Stimulated activated CD4-positive, alpha-beta T cell treated with anti-CD3 and anti-CD28 coated beads, TNF-alpha, amount 100 ng/mL, for 48 hours (primary cell): ENCODE results near the gene ELF5.

Experiments
- DNase-seq, 3 donors: peaks; one replicate each; pipeline ENCODE4 v3.0.0-alpha.2; 2020; ENCODE audit warnings: low read depth in 3 of 3

Gene ELF5

DNA sequence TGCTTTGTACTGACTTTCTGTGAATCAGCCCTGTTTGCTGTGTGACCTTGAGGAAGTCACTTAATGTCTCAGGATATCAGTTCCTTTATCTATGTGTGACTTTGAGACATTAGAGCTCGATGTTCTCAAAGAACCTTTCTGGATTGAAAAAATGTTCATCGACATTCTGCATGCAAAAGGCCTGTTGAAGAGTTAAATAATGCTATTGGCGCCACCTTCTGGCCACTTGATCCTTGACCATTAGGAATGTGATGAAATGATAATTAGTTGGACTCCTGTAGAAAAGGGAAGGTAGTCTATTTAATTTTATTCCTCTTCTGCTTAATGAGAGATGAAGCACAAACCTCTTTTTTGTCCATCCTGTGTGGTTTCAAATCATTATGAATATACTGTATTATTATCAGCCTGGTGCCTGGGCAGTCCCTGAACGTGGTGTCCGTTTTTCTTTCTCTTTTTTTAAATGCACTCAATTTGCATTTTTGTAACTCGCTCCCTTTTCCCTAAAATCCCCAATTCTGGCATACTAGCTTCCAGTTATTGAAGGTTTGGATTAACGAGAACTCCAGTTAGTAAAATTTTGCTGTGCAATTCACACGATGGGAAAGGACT lies 20.7 kb downstream of the ELF5 start:
- peak in 2 of 3 donors; percentile 7 to 26 for DNase-seq

DNA sequence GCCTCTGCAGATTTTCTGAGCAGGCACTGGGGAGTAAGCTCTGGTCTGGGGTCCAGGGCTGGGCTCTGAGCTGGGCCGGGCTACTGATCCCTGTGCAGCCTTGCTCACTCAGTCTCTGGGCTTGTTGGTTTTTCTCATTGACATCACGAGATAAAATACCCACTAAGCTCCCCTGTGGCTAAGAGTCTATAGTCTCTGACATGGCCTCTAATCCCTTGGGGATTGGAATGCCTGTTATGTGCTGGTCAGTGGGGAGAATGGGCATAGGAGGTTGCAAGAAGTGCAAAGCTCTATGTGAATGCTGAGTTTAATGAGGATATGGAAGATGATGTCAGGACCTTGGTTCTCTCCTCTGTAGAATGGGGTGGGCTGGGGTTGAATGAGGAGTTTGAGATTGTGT lies 23.3 kb downstream of the ELF5 start:
- no peak for DNase-seq

DNA sequence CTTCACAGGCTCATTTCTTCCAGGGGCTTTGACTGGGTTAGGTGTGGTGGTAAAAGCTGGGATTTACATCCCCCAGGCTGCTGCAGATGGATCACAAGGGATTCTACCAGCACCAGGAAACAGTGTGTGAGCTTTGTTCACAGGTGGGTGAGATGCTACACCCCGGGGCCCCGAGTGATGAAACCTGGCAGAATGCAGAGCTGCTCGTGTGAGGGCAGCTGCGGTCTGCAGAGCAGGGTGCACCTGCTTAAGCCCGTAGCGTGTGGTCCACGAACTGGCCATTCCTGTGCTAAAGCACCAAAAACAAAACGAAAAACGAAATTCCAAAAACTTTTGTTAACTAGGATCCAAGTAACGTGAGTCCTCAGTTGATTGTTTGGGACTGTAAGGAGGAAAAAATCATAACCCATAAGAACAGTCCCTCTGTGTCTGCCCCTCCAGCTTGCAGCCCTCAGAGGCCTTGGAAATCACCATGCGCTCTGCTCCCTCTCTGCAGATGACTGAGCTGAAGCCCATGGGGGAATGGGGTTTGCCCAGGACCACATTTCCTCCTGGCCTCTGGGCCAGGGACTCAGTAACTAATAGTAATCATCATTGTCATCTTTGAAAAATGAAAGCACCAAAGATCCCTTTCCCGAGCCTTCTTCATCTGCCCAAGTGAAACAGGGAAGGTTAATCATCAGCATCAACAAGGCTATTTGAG lies 24.6 kb downstream of the ELF5 start:
- no peak for DNase-seq

DNA sequence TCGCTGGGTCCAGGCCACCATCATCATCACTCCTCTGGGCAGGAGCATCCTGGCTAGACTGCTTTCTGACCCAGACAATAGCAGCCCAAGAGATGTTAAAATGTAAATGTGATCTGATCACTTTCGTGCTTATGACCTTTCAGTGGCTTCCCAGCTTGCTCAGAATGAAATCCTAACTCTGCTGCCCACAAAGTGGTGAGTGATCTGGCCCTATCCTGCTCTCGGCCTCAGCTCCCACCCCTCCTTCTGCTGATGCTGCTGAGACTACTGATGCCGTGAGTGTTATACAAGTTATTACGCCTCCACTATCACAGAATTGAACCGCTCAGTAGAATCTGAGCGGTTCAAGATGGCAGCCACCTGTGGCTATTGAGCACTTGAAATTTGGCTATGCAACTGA lies 26.2 kb downstream of the ELF5 start:
- no peak for DNase-seq

DNA sequence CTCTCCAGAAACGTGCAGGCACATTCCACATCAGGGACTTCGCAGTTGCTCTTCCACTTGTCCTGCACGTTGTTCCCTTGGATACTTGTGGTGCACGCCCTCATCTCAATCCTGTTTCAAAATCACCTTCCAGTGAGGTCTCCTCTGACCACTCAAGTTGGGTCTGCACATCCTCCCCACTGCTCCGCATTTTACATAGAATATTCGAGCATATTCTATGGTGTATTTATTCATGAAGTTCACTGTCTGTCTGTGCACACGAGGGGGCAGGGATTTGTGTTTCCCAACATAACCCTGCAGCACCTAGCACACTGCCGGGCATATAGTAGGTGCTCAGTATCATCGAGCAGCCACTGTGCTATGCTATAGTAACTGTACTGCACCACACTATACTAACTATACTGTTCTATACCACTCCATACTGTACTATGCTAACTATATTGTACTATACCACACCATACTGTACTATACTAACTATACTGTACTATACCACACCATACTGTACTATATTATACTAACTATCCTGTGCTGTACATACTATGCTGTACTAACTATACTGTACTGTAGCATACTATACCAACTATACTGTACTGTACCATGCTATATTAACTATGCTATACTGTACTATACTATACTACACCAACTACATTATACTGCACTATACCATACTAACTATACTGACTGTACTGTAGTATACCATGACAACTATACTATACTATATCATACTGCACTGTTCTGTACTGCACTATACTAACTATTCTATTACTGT lies 30.3 kb downstream of the ELF5 start:
- DNase-seq, result no peak

DNA sequence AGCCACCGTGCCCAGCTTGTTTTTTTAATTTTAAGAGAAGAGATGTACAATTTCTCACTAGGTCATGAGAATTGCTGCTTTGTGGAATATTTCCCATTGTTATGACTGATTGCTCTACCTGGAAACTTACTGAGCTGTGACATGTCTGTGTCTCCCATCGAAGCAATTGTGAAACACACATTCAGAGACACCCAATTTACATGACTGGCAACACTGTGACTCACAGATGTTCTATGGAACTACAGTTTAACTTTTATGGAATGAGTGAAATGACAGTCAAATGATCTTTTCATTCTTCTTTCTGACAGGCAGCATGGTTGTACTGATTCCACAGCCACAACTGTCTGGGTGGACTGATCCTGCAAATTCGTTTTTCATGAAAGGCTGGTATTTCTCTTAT lies 32.3 kb downstream of the ELF5 start:
- DNase-seq, result no peak

DNA sequence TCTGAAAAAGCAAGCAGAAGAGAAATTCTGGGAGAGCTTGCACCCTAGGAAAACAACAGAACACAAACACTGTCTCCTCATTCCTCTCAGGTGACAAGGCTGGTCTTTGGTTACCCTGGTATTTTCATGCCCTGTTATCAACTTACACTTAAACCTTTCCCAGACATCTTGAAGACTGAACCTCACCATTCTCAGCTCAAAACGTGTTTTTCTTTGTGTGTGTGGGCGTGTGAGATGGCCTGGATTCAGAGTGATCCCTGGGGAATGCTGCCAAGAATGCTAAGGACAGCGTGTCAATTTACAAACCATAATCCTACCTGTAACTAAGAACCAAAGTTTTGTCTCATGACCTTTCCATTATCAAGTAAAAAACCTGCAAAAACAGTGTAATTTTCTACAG lies 33.3 kb downstream of the ELF5 start:
- DNase-seq, result no peak

DNA sequence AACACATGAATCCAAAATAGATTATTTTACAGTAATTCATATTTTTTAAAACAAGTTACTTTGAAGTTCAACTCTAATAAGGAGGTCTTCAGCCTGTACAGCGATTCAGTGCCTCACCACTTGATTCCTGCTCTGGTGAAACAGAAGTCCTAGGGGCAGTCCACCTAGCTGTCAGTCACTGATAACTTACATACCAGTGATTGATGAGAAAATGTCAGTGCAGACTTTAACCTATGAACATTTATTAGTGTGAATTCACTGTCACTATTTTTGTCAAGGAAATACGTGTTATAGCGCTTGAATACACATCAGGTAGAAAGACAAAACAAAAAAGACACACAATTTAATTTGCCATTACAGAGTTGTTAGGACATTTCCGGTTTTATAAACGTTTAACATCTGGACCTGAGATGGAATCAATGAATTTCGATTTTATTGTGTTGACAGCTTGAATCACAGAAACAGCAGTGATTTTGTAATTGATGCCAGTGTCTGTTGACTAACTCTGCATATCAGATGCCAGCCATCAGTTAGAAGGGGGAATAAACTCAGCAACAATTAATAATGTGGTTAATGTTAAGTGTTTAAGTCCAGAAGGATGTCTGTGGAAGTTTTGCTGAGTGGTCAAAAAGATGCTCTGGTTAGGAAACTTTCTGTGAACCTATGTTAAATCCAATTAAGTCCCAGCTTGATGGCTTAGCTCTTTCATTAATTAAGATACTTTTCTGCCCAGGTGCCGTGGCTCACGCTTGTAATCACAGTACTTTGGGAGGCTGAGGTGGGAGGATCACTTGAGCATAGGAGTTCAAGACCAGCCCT lies 34.5 kb downstream of the ELF5 start:
- DNase-seq, result no peak

DNA sequence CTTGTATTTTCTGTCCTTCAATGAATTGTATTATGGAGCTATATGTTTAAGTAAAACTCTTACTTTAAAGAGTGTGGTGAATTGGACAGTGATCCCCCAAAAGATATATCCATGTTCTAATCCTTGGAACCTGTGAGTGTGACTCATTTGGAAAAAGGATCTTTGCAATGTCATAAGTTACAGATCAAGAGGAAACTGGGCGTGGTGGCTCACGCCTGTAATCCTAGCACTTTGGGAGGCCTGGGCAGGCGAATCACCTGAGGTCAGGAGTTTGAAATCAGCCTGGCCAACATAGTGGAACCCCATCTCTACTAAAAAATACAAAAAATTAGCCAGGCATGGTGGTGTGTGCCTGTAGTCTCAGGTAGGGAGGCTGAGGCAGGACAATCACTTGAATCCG lies 36.7 kb downstream of the ELF5 start:
- DNase-seq, result no peak

DNA sequence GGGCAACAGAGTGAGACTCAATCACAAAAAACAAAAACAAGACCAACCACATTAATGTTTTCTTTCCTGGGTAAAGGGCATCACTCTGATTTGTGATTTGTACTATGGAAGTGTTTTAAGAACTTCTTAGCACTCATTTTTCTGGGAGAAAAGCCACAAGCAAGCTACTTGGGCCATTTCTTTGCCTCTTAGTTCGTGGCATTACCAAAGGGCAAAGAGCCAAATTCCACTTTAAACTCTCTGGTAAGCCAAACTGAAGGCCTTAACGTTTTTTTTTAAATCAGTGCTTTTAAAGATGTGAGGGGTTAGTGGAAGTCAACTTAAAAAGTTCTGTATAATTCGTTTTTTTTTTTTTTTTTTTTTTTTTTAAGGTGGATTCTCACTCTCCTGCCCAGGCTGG lies 37.9 kb downstream of the ELF5 start:
- no peak for DNase-seq

DNA sequence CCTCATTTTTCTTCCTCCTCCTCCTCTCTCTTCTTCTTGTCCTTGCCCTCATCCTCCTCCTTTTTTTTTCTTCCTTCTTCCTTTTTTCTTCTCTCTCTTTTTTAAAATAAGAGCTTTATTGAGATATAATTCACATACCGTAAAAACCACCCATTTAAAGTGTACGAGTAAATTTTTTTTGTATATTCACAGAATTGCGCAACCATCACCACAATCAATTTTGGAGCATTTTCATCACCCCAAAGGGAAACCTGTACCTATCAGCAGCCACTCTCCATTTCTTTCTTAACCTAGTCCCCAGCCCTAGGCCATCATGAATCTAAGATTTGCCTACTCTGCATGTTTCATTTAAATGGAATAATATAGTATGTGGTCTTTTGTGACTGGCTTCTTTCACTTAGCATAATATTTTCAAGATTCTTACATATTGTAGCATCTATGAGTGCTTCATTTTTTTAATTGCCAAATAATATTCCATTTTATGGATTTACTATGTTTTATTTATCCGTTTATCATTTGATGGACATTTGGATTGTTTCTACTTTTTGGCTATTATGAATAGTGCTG lies 39.9 kb downstream of the ELF5 start:
- no peak for DNase-seq

DNA sequence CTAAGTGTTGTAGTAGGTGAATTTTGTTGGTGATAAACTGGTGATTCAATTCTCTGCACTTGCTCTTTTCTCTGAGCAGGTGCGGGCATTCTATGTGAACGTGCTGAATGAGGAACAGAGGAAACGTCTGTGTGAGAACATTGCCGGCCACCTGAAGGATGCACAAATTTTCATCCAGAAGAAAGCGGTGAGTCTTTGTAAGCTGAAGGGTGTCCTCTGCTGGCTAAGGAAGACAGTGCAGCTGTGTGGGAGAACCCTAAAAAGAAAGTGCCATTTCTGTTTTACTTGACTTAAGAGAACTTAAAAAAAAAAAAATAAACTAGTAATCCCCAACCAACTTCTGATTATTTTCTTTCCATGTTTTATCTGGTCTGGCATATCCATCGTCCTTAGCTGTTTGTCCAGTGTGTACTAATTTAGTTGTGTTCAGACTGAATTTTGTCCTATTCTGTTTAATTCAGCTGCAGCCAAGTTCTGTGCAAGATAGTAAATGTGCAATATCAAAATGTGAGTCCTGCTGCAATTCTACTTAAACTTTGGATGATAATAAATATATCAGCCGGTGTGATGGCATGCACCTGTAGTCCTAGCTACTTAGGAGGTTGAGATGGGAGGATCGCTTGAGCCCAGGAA lies 45.3 kb downstream of the ELF5 start:
- DNase-seq, result peak in 2 of 3 donors; percentile 9 to 35

DNA sequence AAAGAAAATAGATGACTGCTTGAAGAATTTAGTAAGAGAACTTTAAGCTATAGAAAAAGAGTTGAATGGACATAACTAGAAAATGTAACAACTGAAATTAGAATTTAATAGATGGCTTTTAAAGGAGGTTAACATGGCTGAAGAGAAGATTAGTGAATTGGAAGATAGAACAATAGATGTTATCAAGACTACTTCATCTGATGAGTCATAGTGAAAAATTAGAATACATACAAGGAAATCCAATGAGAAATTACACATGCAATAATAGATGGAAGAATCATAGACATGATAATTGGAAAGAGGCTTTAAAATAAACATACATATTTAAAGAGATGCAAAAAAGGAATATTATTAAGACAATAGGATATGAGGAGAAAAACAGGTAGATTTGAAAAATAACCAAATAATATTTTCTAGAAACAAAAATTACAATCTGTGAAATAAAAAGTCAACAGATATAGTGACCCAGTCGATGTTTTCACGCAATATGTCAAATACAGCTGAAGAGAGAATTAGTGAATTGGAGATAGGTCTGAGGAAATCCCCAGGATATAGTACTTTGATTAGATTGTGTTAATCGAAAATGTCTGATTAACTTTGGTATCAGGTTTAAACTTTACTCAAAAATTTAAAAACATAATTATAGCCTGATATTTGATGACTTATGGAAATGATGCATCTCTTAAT lies 46.6 kb downstream of the ELF5 start:
- DNase-seq, result no peak

DNA sequence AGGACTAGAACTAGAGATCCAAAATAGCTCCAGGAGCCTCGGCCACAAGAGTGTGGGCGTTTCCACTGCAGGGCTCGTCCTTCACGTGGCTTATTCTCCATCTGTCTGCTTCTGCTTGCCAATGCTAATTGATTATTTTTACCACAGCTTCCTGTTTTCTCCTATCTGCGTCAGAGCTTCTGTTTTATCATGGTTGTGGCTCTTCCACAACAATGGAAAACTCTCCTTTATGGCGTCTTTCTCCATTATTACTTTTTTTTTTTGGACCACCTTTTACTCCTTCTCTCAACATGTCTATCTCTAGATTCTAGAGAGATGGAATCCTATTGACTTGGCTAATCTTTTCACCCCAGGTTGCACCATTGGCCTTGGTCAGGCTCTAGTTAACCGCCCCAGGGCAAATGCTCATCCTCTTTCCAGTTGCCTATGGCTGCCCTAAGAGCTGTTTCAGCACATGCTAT lies 49.0 kb downstream of the ELF5 start:
- no peak for DNase-seq

DNA sequence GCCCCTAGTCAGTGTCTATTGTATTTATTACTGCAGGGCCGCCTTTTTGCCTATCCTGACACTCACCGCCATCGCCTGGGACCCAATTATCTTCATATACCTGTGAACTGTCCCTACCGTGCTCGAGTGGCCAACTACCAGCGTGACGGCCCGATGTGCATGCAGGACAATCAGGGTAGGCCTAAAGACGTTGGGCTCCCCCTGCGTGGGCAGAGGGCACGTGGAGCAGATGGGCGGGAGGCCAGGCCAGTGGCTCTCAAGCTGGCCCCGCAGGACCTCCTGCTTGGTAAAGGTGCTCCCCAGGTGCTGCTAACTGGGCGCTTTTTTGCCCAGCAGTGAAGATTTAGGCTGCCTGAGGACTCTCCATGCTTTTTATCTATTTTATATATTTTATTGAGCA lies 52.4 kb downstream of the ELF5 start:
- no peak for DNase-seq

DNA sequence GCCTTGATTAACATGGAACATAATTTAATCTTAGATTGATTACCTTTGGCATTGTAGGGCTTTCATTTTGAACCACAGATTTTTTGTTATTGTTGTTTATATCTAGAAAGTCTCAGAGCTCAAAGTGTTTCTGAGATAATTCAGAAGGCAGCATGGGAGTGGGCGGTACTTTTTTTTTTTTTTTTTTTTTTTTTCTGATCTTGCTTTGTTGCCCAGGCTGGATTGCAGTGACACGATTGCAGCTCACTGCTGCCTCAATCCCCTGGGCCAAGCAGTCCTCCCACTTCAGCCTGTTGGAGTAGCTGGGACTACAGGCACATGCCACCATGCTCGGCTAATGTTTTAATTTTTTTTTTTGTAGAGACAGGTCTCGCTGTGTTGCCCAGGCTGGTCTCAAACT lies 53.3 kb downstream of the ELF5 start:
- no peak for DNase-seq

DNA sequence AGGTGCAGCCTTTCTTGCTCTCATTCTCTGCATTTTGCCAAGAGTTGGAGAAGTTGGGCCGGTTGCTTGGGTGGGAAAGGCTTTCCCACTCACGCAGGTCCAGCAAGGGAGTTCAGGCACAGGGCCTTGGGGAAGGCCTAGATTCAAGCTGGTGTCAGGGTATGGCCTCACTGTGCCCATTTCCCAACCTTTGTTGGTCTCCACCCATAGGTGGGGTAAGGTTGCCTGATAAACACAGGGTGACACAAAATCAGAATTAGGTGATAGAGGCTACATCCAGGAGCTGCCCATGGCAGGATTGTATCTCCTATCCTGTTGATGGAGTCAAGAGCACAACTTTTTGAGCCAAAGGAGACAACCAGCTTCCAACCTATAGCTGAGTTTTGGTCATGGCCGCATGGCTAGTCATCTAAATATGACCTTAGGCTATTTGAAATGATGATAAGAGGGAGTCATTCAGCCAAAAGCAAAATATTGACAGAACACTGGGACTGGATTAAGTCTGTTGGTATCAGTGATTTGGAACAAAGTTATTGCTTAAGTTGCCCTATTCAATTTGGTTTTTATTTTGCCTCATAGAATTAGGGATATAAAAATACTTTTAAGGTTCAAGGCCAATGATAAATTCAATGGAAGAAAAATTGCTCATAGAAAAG lies 54.0 kb downstream of the ELF5 start:
- DNase-seq, result no peak

DNA sequence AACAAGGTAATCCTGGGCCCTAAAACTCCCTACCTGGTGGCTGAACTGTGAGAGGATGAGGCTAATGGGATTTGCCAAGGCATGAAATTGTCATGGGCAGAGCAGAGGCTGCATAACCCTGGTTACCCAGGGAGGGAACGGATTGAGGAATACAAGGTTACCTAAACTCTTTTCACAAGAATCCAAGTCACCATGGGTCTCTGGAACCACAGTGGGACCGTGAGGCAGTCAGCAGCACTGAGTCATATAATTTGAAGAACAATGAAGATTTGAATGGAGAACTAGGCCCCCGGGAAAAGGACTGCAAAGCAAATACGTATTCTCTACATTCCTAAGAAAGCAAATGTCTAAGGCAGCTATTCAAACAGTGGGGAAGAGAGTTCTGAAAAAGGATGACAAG lies 55.1 kb downstream of the ELF5 start:
- DNase-seq, result no peak

DNA sequence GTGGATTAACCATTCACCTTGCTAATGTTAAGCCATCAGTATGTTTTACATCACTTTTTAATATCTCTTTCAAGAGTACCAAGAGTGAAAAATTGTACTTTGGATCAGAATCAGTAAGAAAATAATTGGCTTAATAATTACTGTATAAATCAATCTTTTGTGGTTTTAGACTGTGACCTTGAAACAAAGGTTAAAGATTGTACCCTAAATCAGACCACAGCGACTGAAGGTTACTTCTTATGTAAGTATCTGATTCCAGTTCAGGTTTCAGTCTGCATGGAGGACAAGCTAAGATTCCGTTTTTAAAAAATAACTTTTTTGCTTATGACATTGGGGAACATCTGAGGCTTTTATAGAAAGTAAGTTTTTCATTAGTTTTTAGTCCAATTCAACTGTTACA lies 56.0 kb downstream of the ELF5 start:
- DNase-seq, result no peak
